ENCODE data around the gene NFATC2. TPM values are rescaled to one million over a fixed set of nuclear protein-coding genes. Genes with fewer than 3 reads are reported as not detected.

Gene NFATC2
- total RNA-seq, 6 experiments from 2014 or later: 3.9 to 7.1 (median 4.7) TPM

- DNase-seq (no peak), ATAC-seq (no peak)
- Histone ChIP-seq H3K9me3 (no peaks in the 10 kb centered on the region), H3K27ac (no peak overlapping the region), H3K4me1 (no peaks in the 10 kb centered on the region), H3K27me3 (no peaks in the 10 kb centered on the region), H3K4me3 (no peak overlapping the region), H3K36me3 (peaks cover 0 to 14% (median 0%) of the 10 kb centered on the region in 4 donors)
- 85% methylated on average over 6 of the region's 10 CpGs for WGBS (ENCODE audit: insufficient coverage, low coverage, low lambda C conversion rate, missing lambda C conversion rate)
- no peak for TF ChIP-seq CTCF (IDR thresholded peaks at IDR 0.05)
- no peak for TF ChIP-seq POLR2A (IDR thresholded peaks at IDR 0.05)
- intact Hi-C loops (cut with DNase I): no loop called here
These were observed 30.5 kb downstream of the NFATC2 start for GRCh38 chr20:51511861-51512619.

- no peak for DNase-seq
- Histone ChIP-seq H3K4me1 (no peaks in the 10 kb centered on the region), H3K27ac (no peak overlapping the region), H3K36me3 (peaks cover 0 to 9% (median 0%) of the 10 kb centered on the region in 4 donors), H3K9me3 (no peaks in the 10 kb centered on the region), H3K4me3 (no peak overlapping the region), H3K27me3 (no peaks in the 10 kb centered on the region)
- WGBS (ENCODE audit: insufficient coverage, low coverage, low lambda C conversion rate, missing lambda C conversion rate): 89% methylated on average over 5 of the region's 6 CpGs
- intact Hi-C loops (cut with DNase I): no loop called here
- no peak for ATAC-seq
- TF ChIP-seq CTCF (IDR thresholded peaks at IDR 0.05) (no peak), POLR2A (IDR thresholded peaks at IDR 0.05) (no peak)
These were observed 31.4 kb downstream of the NFATC2 start for GRCh38 chr20:51510936-51511605.

GRCh38 chr20:51510169-51510568 lies 32.4 kb downstream of the NFATC2 start:
- Histone ChIP-seq H3K4me3 (no peak overlapping the region), H3K27me3 (no peaks in the 10 kb centered on the region), H3K36me3 (peaks cover 0 to 5% (median 0%) of the 10 kb centered on the region in 4 donors), H3K27ac (no peak overlapping the region), H3K4me1 (no peaks in the 10 kb centered on the region), H3K9me3 (no peaks in the 10 kb centered on the region)
- no CpG with 5 or more reads among the region's 6 CpGs for WGBS (ENCODE audit: insufficient coverage, low coverage, low lambda C conversion rate, missing lambda C conversion rate)
- intact Hi-C loops (cut with DNase I): no loop called here
- TF ChIP-seq POLR2A (IDR thresholded peaks at IDR 0.05) (no peak), CTCF (IDR thresholded peaks at IDR 0.05) (no peak)
- no peak for ATAC-seq
- DNase-seq: no peak

GRCh38 chr20:51509208-51509607 lies 33.3 kb downstream of the NFATC2 start:
- Histone ChIP-seq H3K9me3 (no peaks in the 10 kb centered on the region), H3K36me3 (no peaks in the 10 kb centered on the region), H3K4me3 (no peak overlapping the region), H3K27me3 (no peaks in the 10 kb centered on the region), H3K27ac (no peak overlapping the region), H3K4me1 (no peaks in the 10 kb centered on the region)
- 67% methylated on average over 1 of the region's 1 CpG for WGBS (ENCODE audit: insufficient coverage, low coverage, low lambda C conversion rate, missing lambda C conversion rate)
- no peak for DNase-seq
- intact Hi-C loops (cut with DNase I): no loop called here
- TF ChIP-seq POLR2A (IDR thresholded peaks at IDR 0.05): no peak
- TF ChIP-seq CTCF (IDR thresholded peaks at IDR 0.05): no peak
- no peak for ATAC-seq
